Activated CD4-positive, alpha-beta memory T cell treated with anti-CD3 and anti-CD28 coated beads, Interleukin-2, amount 10 ng/mL, durations not matched to agents 7 days and 5 days (primary cell): ENCODE data around the gene COX6B2. TPM values are rescaled to one million over a fixed set of nuclear protein-coding genes. Genes with fewer than 3 reads are reported as not detected.
"Not testable (repeated sequence)": the region's sequence is repeated elsewhere in the genome, so short reads cannot be mapped to it uniquely, and the experiment has no call there.

ENCODE experiments used
- CTCF ChIA-PET: fragments of 350-600 bp; sonication (Branson Sonifier 250); formaldehyde crosslinking; loops from one replicate; lab custom pipeline; 2021; ENCODE audit warnings: antibody characterized with exemption, inconsistent platforms; lab: Charles Lee
- POLR2A ChIA-PET: fragments of 350-600 bp; sonication (Branson Sonifier 250); formaldehyde crosslinking; loops from one replicate; lab custom pipeline; 2021; ENCODE audit warnings: antibody characterized with exemption; lab: Charles Lee
- DNase-seq: peaks from one replicate; pipeline ENCODE4 v3.0.0-alpha.2; 2020
- H3K27ac Mint-ChIP-seq: one replicate; pipeline ENCODE4 v1.8.0; 2021; ENCODE audit warnings: mild to moderate bottlenecking, mixed read lengths
- H3K27me3 Mint-ChIP-seq: one replicate; pipeline ENCODE4 v1.8.0; 2021; ENCODE audit warnings: mixed read lengths
- H3K36me3 Mint-ChIP-seq: one replicate; pipeline ENCODE4 v1.8.0; 2021; ENCODE audit warnings: low read depth, mixed read lengths
- H3K4me1 Mint-ChIP-seq: one replicate; pipeline ENCODE4 v1.8.0; 2021; ENCODE audit warnings: mixed read lengths
- H3K4me3 Mint-ChIP-seq: one replicate; pipeline ENCODE4 v1.8.0; 2021; ENCODE audit warnings: mild to moderate bottlenecking, mixed read lengths
- H3K9me3 Mint-ChIP-seq: one replicate; pipeline ENCODE4 v1.8.0; 2021; ENCODE audit warnings: mixed read lengths
- total RNA-seq, 2 experiments: library from RNA; stranded (reverse); gene quantifications; one replicate each; pipeline ENCODE4 v1.2.3, GENCODE V29; 2021

COX6B2 gene
- total RNA-seq, 2 experiments from 2014 or later: 0.83 to 2.0 TPM

DNA sequence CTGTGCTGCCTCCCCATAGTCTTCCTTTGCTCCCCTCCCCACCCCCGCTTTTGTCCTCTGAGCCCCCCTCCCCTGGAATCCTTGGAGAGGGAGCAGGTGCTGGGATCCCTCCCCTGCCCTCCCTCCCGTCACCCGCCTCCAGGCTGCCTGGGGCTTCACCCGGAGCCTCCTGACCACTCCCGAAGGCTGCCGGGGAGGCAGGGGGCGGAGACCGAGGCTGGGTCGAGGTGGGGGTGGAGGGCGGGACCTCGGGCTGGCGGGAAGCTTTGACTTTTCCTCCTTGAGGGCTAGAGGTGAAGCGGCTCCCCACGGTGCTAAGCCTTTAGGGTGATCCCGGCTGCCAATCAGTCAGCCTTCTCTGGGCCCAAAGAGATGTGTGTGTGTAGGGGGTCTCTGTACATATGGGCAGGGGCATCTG is 13.3 kb downstream of the COX6B2 start:
- DNase-seq: peak; percentile 68
- Mint-ChIP-seq H3K27ac (peak overlapping the region; percentile 82), H3K9me3 (no peaks in the 10 kb centered on the region), H3K4me3 (peak overlapping the region; percentile 83), H3K27me3 (peaks cover 10% of the 10 kb centered on the region), H3K4me1 (peaks cover 19% of the 10 kb centered on the region), H3K36me3 (peaks cover 6% of the 10 kb centered on the region)
- POLR2A ChIA-PET: no interaction called here
- CTCF ChIA-PET: interaction anchor here (1.3 kb wide), 1 partner anchor 39 kb away, joined by 5 read pairs; no protein-coding TSS in a partner anchor

- Mint-ChIP-seq H3K27ac (peak overlapping the region; percentile 82), H3K4me1 (peaks cover 19% of the 10 kb centered on the region), H3K4me3 (peak overlapping the region; percentile 83), H3K36me3 (peaks cover 6% of the 10 kb centered on the region), H3K9me3 (no peaks in the 10 kb centered on the region), H3K27me3 (peaks cover 12% of the 10 kb centered on the region)
- peak; percentile 34 for DNase-seq
- CTCF ChIA-PET: interaction anchor here (1.3 kb wide), 1 partner anchor 39 kb away, joined by 5 read pairs; no protein-coding TSS in a partner anchor
- POLR2A ChIA-PET: no interaction called here
Observed at GRCh38 chr19:55340784-55341147, 13.8 kb downstream of the COX6B2 start.

- H3K27me3 Mint-ChIP-seq: peaks cover 12% of the 10 kb centered on the region
- DNase-seq: no peak
- H3K36me3 Mint-ChIP-seq: peaks cover 6% of the 10 kb centered on the region
- H3K4me1 Mint-ChIP-seq: peaks cover 19% of the 10 kb centered on the region
- H3K4me3 Mint-ChIP-seq: peak overlapping the region; percentile 90
- H3K27ac Mint-ChIP-seq: peak overlapping the region; percentile 91
- no peaks in the 10 kb centered on the region for H3K9me3 Mint-ChIP-seq
- ChIA-PET POLR2A (interaction anchor here (0.5 to 2.3 kb wide), 21 partner anchors 9 to 315 kb away, joined by 3 to 38 read pairs (median 8); partner anchors contain the start of genes FIZ1, HSPBP1, NAT14 and PPP6R1), CTCF (interaction anchor here (0.6 to 3.7 kb wide), 18 partner anchors 15 to 1130 kb away, joined by 3 to 38 read pairs (median 4); partner anchors contain the start of genes FIZ1, ISOC2, PPP1R12C and TMEM150B)
Observed at GRCh38 chr19:55339889-55340783, 14.4 kb downstream of the COX6B2 start.

- POLR2A ChIA-PET: interaction anchor here (0.5 to 2.3 kb wide), 27 partner anchors 10 to 316 kb away, joined by 3 to 38 read pairs (median 5); partner anchors contain the start of genes FIZ1, HSPBP1, NAT14 and PPP6R1
- peak within 1 kb of the TSS; percentile 91 for H3K27ac Mint-ChIP-seq
- H3K9me3 Mint-ChIP-seq: no peaks in the 10 kb centered on the region
- peak; percentile 100 for DNase-seq
- peaks cover 12% of the 10 kb centered on the region for H3K27me3 Mint-ChIP-seq
- H3K4me3 Mint-ChIP-seq: peak within 1 kb of the TSS; percentile 90
- peaks cover 6% of the 10 kb centered on the region for H3K36me3 Mint-ChIP-seq
- H3K4me1 Mint-ChIP-seq: peaks cover 19% of the 10 kb centered on the region
- CTCF ChIA-PET: interaction anchor here (0.5 to 3.7 kb wide), 20 partner anchors 14 to 1129 kb away, joined by 3 to 38 read pairs (median 4); partner anchors contain the start of genes FIZ1, ISOC2, PPP1R12C and PPP6R1
Observed at GRCh38 chr19:55339105-55339888, 15.2 kb downstream of the COX6B2 start, which contains the start of gene KMT5C. Gene KMT5C (plus strand): TSS chr19:55339876. CDS start chr19:55341937, 2,061 bp downstream.

DNA sequence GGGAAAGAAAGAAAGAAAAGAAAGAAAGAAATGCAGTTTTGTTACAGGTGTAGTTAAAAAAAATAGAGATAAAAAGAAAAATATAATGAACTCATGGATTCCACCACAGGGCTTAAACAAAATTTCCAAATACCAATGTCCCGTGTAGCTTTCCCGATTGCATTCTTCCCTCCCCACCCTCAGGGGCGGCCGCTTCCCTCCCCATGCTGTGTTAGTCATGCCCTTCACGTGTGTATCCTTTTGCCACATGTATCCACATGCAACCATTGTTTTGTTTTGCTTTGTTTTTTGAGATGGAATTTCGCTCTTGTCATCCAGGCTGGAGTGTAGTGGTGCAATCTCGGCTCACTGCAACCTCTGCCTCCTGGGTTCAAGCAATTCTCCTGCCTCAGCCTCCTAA is 18.4 kb downstream of the COX6B2 start:
- H3K9me3 Mint-ChIP-seq: no peaks in the 10 kb centered on the region
- no peak for DNase-seq
- ChIA-PET POLR2A (interaction anchor here (0.6 kb wide), 1 partner anchor 9 kb away, joined by 3 read pairs; no protein-coding TSS in a partner anchor), CTCF (no interaction called here)
- peaks cover 14% of the 10 kb centered on the region for H3K4me1 Mint-ChIP-seq
- H3K27me3 Mint-ChIP-seq: peaks cover 18% of the 10 kb centered on the region
- no peak overlapping the region for H3K4me3 Mint-ChIP-seq
- no peaks in the 10 kb centered on the region for H3K36me3 Mint-ChIP-seq
- H3K27ac Mint-ChIP-seq: no peak overlapping the region

GRCh38 chr19:55333870-55334269 is 20.6 kb downstream of the COX6B2 start:
- POLR2A ChIA-PET: no interaction called here
- no peak overlapping the region for H3K4me3 Mint-ChIP-seq
- peaks cover 18% of the 10 kb centered on the region for H3K27me3 Mint-ChIP-seq
- peaks cover 8% of the 10 kb centered on the region for H3K4me1 Mint-ChIP-seq
- H3K36me3 Mint-ChIP-seq: no peaks in the 10 kb centered on the region
- no peaks in the 10 kb centered on the region for H3K9me3 Mint-ChIP-seq
- CTCF ChIA-PET: no interaction called here
- no peak for DNase-seq
- H3K27ac Mint-ChIP-seq: no peak overlapping the region

DNA sequence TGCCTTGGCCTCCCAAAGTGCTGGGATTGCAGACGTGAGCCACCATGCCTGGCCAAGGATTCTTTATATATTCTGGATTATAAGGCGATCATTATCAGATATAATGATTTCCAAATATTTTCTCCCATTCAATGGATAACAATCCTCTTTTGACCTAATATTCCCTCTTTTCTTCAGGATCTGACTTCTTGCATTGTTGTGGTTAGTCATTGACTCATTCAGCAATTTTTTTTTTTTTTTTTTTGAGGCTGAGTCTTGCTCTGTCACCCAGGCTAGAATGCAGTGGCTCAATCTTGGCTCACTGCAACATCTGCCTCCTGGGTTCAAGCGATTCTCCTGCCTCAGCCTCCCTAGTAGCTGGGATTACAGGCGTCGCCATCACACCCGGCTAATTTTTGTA is 24.7 kb downstream of the COX6B2 start:
- not testable (repeated sequence) for H3K4me3 Mint-ChIP-seq

GRCh38 chr19:55328774-55329318 is 25.7 kb downstream of the COX6B2 start:
- POLR2A ChIA-PET: interaction anchor here (0.7 kb wide), 1 partner anchor 10 kb away, joined by 3 read pairs; the partner anchor contains the start of gene KMT5C
- H3K27me3 Mint-ChIP-seq, H3K27ac Mint-ChIP-seq, H3K9me3 Mint-ChIP-seq, H3K36me3 Mint-ChIP-seq, DNase-seq, H3K4me3 Mint-ChIP-seq: not testable (repeated sequence)
- H3K4me1 Mint-ChIP-seq: peaks cover 13% of the 10 kb centered on the region
- CTCF ChIA-PET: interaction anchor here (0.6 kb wide), 1 partner anchor 16 kb away, joined by 3 read pairs; no protein-coding TSS in a partner anchor

More for the DNA sequence above, 24.7 kb downstream of the COX6B2 start:
- H3K27me3 Mint-ChIP-seq: peaks cover 10% of the 10 kb centered on the region
- CTCF ChIA-PET, POLR2A ChIA-PET, DNase-seq, H3K36me3 Mint-ChIP-seq, H3K9me3 Mint-ChIP-seq, H3K27ac Mint-ChIP-seq: not testable (repeated sequence)
- peaks cover 10% of the 10 kb centered on the region for H3K4me1 Mint-ChIP-seq

DNA sequence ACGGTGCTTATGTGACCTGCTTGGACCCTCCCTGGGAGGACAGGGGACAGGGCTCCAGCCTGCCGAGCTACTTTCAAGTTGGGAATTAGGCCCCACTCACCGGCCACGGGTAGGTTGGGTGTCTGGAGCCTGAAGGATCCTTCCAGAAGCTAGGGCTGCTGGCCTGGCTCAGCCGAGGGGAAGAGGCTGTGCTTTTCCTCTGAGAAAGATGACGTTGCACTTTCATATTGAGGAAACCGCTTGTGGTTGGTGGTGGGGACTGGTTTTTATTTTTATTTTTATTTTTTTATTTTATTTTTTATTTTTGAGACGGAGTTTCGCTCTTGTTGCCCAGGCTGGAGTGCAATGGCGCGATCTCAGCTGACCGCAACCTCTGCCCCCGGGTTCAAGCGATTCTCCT is 29.3 kb downstream of the COX6B2 start, which contains the start of gene TMEM150B:
Gene TMEM150B (minus strand): TSS at position 170 of the 400 bp plus-strand sequence. CDS start 4,305 bp downstream, outside the sequence.
- DNase-seq: no peak
- Mint-ChIP-seq H3K9me3 (no peaks in the 10 kb centered on the region), H3K27me3 (peaks cover 16% of the 10 kb centered on the region), H3K27ac (no peak within 1 kb of the TSS), H3K36me3 (no peaks in the 10 kb centered on the region), H3K4me3 (no peak within 1 kb of the TSS), H3K4me1 (peaks cover 21% of the 10 kb centered on the region)
- CTCF ChIA-PET: interaction anchor here (1.5 to 4.5 kb wide), 2 partner anchors 14 to 23 kb away, joined by 5 to 26 read pairs; partner anchors contain the start of gene KMT5C
- POLR2A ChIA-PET: interaction anchor here (1.4 kb wide), 1 partner anchor 14 kb away, joined by 9 read pairs; the partner anchor contains the start of gene KMT5C

DNA sequence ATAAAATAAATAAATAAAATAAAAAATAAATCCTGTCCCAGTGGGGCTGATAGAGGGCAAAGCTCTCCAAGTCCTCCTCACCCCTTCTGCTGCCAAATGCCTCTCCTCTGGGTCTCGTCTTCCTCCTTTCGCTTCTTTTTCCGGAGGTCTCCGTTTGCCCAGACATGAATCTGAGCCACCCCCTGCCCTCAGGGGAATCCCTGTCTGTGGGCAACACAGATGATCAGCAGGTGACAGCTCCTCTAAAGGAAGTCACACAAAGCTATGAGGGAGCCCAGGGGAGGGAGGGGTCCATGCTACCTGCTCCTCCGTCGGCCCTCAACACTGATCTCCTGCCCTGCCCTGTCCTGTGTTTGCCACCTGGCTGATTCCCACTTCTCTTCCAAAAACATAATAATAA is 29.9 kb downstream of the COX6B2 start:
- H3K4me1 Mint-ChIP-seq: peaks cover 21% of the 10 kb centered on the region
- ChIA-PET CTCF (interaction anchor here (1.5 to 4.5 kb wide), 2 partner anchors 14 to 22 kb away, joined by 5 to 26 read pairs; partner anchors contain the start of gene KMT5C), POLR2A (interaction anchor here (1.4 kb wide), 1 partner anchor 15 kb away, joined by 9 read pairs; the partner anchor contains the start of gene KMT5C)
- no peaks in the 10 kb centered on the region for H3K36me3 Mint-ChIP-seq
- H3K4me3 Mint-ChIP-seq: no peak overlapping the region
- no peak for DNase-seq
- no peaks in the 10 kb centered on the region for H3K9me3 Mint-ChIP-seq
- peaks cover 16% of the 10 kb centered on the region for H3K27me3 Mint-ChIP-seq
- no peak overlapping the region for H3K27ac Mint-ChIP-seq

GRCh38 chr19:55322204-55322885 is 32.2 kb downstream of the COX6B2 start:
- H3K4me1 Mint-ChIP-seq: peaks cover 20% of the 10 kb centered on the region
- POLR2A ChIA-PET: interaction anchor here (1.0 kb wide), 1 partner anchor 17 kb away, joined by 4 read pairs; no protein-coding TSS in a partner anchor
- CTCF ChIA-PET: interaction anchor here (4.5 kb wide), 1 partner anchor 20 kb away, joined by 26 read pairs; no protein-coding TSS in a partner anchor

More at GRCh38 chr19:55322204-55322885, 32.2 kb downstream of the COX6B2 start:
- H3K27me3 Mint-ChIP-seq: peaks cover 11% of the 10 kb centered on the region
- H3K27ac Mint-ChIP-seq: no peak overlapping the region
- DNase-seq: no peak
- no peaks in the 10 kb centered on the region for H3K36me3 Mint-ChIP-seq
- H3K9me3 Mint-ChIP-seq: no peaks in the 10 kb centered on the region
- no peak overlapping the region for H3K4me3 Mint-ChIP-seq
